Measurements from ENCODE around the gene ARL13B. TPM values are rescaled to one million over a fixed set of nuclear protein-coding genes. Genes with fewer than 3 reads are reported as not detected.

ARL13B gene
- total RNA-seq, 1 experiment from 2014 or later, result 18.4 TPM

DNA sequence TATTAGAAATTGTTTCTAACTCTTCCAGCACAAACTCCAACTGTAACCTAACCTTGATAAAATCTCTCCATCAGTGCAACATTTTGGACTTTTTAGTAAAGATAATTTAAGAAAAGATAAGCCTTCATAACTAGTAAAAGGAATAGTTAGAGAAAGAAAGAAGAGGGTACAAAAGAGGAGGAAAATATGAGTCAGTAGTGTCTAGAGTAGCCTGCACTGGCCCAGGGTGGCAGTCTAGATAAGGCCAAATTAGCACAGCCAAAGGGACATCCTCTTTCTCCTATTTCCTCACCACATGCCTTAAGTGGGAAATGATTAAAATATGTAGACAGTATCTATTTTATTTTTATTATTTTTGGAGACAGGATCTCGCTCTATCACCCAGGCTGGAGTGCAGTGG lies 10.0 kb upstream of the ARL13B start:
- Histone ChIP-seq H3K9me3 (ENCODE audit: low read depth, low read length, poor library complexity, severe bottlenecking) (no peaks in the 10 kb centered on the region), H3K27ac (ENCODE audit: low read depth, low read length, poor library complexity, severe bottlenecking) (no peak overlapping the region), H3K27me3 (replicated peaks; ENCODE audit: insufficient read depth, low read depth, low read length, poor library complexity) (no peaks in the 10 kb centered on the region), H3K36me3 (ENCODE audit: insufficient read depth, low read length, poor library complexity, severe bottlenecking) (no peaks in the 10 kb centered on the region), H3K4me3 (ENCODE audit: low read depth, low read length, poor library complexity, severe bottlenecking) (no peak overlapping the region), H3K4me1 (ENCODE audit: insufficient read depth, low read length, poor library complexity, severe bottlenecking) (peaks cover 4% of the 10 kb centered on the region)
- TF ChIP-seq, protein P1, sequence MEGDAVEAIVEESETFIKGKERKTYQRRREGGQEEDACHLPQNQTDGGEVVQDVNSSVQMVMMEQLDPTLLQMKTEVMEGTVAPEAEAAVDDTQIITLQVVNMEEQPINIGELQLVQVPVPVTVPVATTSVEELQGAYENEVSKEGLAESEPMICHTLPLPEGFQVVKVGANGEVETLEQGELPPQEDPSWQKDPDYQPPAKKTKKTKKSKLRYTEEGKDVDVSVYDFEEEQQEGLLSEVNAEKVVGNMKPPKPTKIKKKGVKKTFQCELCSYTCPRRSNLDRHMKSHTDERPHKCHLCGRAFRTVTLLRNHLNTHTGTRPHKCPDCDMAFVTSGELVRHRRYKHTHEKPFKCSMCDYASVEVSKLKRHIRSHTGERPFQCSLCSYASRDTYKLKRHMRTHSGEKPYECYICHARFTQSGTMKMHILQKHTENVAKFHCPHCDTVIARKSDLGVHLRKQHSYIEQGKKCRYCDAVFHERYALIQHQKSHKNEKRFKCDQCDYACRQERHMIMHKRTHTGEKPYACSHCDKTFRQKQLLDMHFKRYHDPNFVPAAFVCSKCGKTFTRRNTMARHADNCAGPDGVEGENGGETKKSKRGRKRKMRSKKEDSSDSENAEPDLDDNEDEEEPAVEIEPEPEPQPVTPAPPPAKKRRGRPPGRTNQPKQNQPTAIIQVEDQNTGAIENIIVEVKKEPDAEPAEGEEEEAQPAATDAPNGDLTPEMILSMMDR (conservative IDR thresholded peaks at IDR 0.05; ENCODE audit: low read depth, low read length), result no peak
- TF ChIP-seq EZH2 (IDR thresholded peaks at IDR 0.05; ENCODE audit: borderline replicate concordance, low read depth, low read length, poor library complexity, severe bottlenecking), result no peak
- POLR2A ChIA-PET (ENCODE audit: low non-redundant PET), result no interaction called here
- DNase-seq (ENCODE audit: low spot score), result no peak
- CTCF ChIA-PET, result no interaction called here
- intact Hi-C loops (cut with micrococcal nuclease; ENCODE audit: unreplicated experiment), result loop anchor here (10.0 kb wide), 1 partner anchor 105 kb away; no protein-coding TSS in a partner anchor
- BruUV-seq (replicated peaks), result no TSS peak

DNA sequence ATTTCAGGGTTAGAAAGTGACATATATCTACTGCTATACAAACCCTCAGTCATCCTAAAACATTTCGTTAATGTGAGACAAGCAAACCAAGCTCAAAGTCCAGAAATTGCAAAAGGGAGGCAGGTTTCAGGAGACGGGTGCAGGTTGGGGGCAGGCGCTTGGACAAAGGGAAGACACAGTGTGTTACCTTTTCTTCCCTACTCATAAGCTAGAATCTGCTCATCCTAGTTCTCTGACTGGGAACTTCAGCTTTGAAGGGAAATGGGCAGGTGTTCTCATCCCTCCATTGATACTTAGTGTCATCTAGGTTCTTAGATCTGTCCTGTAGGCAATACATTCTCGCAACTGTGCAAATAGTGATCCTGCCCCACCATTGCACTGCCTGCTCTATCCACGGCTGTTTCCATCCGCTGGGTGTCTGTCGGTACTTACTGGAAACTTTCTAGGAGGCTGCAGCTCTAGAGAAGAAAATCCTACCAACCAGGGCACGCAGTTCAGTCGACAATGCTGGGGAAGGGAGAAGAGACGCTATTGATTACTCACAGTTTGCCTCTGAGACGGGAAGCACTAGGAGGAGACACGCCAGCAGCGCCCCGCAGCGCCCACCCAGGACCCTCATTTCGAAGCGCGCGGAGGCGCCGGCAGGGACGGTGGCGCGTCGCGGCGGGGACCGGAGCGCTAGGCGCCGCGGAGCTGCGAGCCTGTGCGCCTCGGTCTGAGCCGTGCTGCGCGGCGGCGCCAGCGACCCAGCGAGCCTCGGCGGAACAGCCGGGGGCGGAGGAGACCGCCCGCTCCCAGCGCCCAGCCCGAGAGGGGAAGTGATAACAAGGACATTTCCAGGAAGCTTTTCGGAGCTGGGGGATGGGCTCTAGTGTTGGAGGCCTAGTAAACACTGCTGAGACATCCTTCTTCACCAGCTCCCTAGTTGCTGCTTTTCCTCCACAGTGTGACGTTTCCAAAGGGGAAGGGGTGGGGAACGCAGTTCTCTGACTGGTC lies 6.5 kb upstream of the ARL13B start, which contains the start of gene PROS1:
TSS of gene PROS1 (minus strand) at position 766 of the 996 bp plus-strand sequence. CDS start at position 619, 147 bp downstream.
- H3K27ac ChIP-seq (ENCODE audit: low read depth, low read length, poor library complexity, severe bottlenecking), result peak within 1 kb of the TSS; percentile 83
- peak; percentile 91 for DNase-seq (ENCODE audit: low spot score)

DNA sequence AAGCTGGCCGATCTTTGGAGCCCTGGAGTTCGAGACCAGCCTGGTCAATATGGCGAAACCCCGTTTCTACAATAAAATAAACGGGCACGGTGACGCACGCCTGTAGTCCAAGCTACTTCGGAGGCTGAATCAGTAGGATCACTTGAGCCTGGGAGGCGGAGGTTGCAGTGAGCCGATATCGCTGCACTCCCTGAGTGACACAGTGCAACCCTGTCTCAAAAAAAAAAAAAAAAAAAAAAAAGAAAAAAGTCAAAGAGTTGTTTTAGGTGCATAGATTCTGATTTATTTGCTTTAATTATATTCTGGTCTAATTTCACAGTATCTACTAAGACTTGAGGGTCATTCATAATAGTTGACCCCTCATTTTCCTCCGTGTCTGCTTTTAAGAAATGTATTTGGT lies 1.7 kb downstream of the ARL13B start:
- no TSS peak for BruUV-seq (replicated peaks)
- no peak for TF ChIP-seq EZH2 (IDR thresholded peaks at IDR 0.05; ENCODE audit: borderline replicate concordance, low read depth, low read length, poor library complexity, severe bottlenecking)
- TF ChIP-seq, protein P1 (conservative IDR thresholded peaks at IDR 0.05; ENCODE audit: low read depth, low read length), result no peak
- intact Hi-C loops (cut with micrococcal nuclease; ENCODE audit: unreplicated experiment), result no loop called here
- Histone ChIP-seq H3K9me3 (ENCODE audit: low read depth, low read length, poor library complexity, severe bottlenecking) (no peaks in the 10 kb centered on the region), H3K36me3 (ENCODE audit: insufficient read depth, low read length, poor library complexity, severe bottlenecking) (no peaks in the 10 kb centered on the region), H3K4me3 (ENCODE audit: low read depth, low read length, poor library complexity, severe bottlenecking) (no peak overlapping the region), H3K27ac (ENCODE audit: low read depth, low read length, poor library complexity, severe bottlenecking) (no peak overlapping the region), H3K27me3 (replicated peaks; ENCODE audit: insufficient read depth, low read depth, low read length, poor library complexity) (no peaks in the 10 kb centered on the region), H3K4me1 (ENCODE audit: insufficient read depth, low read length, poor library complexity, severe bottlenecking) (peaks cover 25% of the 10 kb centered on the region)
- DNase-seq (ENCODE audit: low spot score), result no peak
- POLR2A ChIA-PET (ENCODE audit: low non-redundant PET), result no interaction called here
- CTCF ChIA-PET, result no interaction called here

More for the DNA sequence above, 6.5 kb upstream of the ARL13B start, which contains the start of gene PROS1:
- Histone ChIP-seq H3K27me3 (replicated peaks; ENCODE audit: insufficient read depth, low read depth, low read length, poor library complexity) (no peaks in the 10 kb centered on the region), H3K4me3 (ENCODE audit: low read depth, low read length, poor library complexity, severe bottlenecking) (peak within 1 kb of the TSS; percentile 56), H3K36me3 (ENCODE audit: insufficient read depth, low read length, poor library complexity, severe bottlenecking) (no peaks in the 10 kb centered on the region), H3K4me1 (ENCODE audit: insufficient read depth, low read length, poor library complexity, severe bottlenecking) (peaks cover 4% of the 10 kb centered on the region), H3K9me3 (ENCODE audit: low read depth, low read length, poor library complexity, severe bottlenecking) (no peaks in the 10 kb centered on the region)
- ChIA-PET POLR2A (ENCODE audit: low non-redundant PET) (no interaction called here), CTCF (no interaction called here)
- intact Hi-C loops (cut with micrococcal nuclease; ENCODE audit: unreplicated experiment), result loop anchor here (10.0 kb wide), 1 partner anchor 109 kb away; no protein-coding TSS in a partner anchor
- BruUV-seq (replicated peaks), result TSS peak; percentile 61
- TF ChIP-seq, protein P1 (conservative IDR thresholded peaks at IDR 0.05; ENCODE audit: low read depth, low read length), result peak; percentile 27; the same call in 1 of the 2 replicates
- no peak for TF ChIP-seq EZH2 (IDR thresholded peaks at IDR 0.05; ENCODE audit: borderline replicate concordance, low read depth, low read length, poor library complexity, severe bottlenecking)

Measured in A673 (cell line).